ENCODE data around the gene RAB11FIP3. TPM values are rescaled to one million over a fixed set of nuclear protein-coding genes. Genes with fewer than 3 reads are reported as not detected.
A peak's percentile ranks its signal among the peaks of the same experiment; 100 is the strongest.

RAB11FIP3 gene
- total and polyA plus RNA-seq, 9 of the 15 experiments (the other 6 are each of a cell fraction or from before 2014, with no cell fraction given), result 0.46 to 13.1 (median 4.3) TPM

DNA sequence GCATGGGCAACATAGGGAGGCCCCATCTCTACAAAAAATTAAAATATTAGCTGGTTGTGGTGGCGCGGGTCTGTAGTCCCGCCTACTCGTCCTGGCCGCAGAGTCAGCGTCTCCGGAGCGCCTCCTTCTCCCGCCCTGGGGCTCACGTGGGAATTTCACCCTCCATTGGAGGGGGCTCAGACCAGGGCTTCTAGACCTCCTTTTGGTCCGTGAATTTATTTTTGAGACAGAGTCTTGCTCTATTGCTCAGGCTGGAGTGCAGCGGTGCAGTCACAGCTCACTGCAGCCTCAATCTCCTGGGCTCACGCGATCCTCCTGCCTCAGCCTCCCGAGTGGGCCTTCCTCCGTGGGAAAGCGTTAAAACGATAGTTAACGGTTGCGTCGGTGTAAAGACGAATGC lies 28.8 kb upstream of the RAB11FIP3 start (continued):
- TF ChIP-seq, protein P1, sequence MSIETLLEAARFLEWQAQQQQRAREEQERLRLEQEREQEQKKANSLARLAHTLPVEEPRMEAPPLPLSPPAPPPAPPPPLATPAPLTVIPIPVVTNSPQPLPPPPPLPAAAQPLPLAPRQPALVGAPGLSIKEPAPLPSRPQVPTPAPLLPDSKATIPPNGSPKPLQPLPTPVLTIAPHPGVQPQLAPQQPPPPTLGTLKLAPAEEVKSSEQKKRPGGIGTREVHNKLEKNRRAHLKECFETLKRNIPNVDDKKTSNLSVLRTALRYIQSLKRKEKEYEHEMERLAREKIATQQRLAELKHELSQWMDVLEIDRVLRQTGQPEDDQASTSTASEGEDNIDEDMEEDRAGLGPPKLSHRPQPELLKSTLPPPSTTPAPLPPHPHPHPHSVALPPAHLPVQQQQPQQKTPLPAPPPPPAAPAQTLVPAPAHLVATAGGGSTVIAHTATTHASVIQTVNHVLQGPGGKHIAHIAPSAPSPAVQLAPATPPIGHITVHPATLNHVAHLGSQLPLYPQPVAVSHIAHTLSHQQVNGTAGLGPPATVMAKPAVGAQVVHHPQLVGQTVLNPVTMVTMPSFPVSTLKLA (conservative IDR thresholded peaks at IDR 0.05), result peak; percentile 45 to 67; a peak in 3 of 4 replicates
- TF ChIP-seq ZNF75A (CRISPR knock-in tag; IDR thresholded peaks at IDR 0.05) (no peak), NBN (IDR thresholded peaks at IDR 0.05; ENCODE audit: low read depth) (no peak), MECOM (CRISPR knock-in tag; IDR thresholded peaks at IDR 0.05) (no peak), RBM22 (IDR thresholded peaks at IDR 0.05; ENCODE audit: low read depth, low read length, poor library complexity, severe bottlenecking) (no peak), DMBX1 (CRISPR knock-in tag; IDR thresholded peaks at IDR 0.05; ENCODE audit: borderline replicate concordance) (no peak; the same call in 1 of the 2 replicates), WHSC1 (IDR thresholded peaks at IDR 0.05; ENCODE audit: low read length) (no peak), HDAC2 (IDR thresholded peaks at IDR 0.05) (peak; percentile 96), NFYB (IDR thresholded peaks at IDR 0.05; ENCODE audit: extremely low read depth, insufficient read length) (no peak), PHB (CRISPR knock-in tag; IDR thresholded peaks at IDR 0.05) (no peak), FOXK1 (CRISPR knock-in tag; IDR thresholded peaks at IDR 0.05; ENCODE audit: borderline replicate concordance) (no peak), DACH1 (IDR thresholded peaks at IDR 0.05; ENCODE audit: partially characterized antibody) (no peak), NR4A1 (CRISPR knock-in tag; IDR thresholded peaks at IDR 0.05) (no peak), NR4A1 (tag; IDR thresholded peaks at IDR 0.05) (no peak), RFX7 (CRISPR knock-in tag; IDR thresholded peaks at IDR 0.05) (no peak), NELFE (IDR thresholded peaks at IDR 0.05; ENCODE audit: insufficient read depth, insufficient read length) (no peak), SMARCE1 (IDR thresholded peaks at IDR 0.05) (no peak), TEAD1 (CRISPR knock-in tag; IDR thresholded peaks at IDR 0.05) (peak in 1 of 2 experiments; percentile 56; a peak in 1 of 4 replicates), CHD1 (IDR thresholded peaks at IDR 0.05; ENCODE audit: low read length) (peak; percentile 30)
- TF ChIP-seq, protein P2, sequence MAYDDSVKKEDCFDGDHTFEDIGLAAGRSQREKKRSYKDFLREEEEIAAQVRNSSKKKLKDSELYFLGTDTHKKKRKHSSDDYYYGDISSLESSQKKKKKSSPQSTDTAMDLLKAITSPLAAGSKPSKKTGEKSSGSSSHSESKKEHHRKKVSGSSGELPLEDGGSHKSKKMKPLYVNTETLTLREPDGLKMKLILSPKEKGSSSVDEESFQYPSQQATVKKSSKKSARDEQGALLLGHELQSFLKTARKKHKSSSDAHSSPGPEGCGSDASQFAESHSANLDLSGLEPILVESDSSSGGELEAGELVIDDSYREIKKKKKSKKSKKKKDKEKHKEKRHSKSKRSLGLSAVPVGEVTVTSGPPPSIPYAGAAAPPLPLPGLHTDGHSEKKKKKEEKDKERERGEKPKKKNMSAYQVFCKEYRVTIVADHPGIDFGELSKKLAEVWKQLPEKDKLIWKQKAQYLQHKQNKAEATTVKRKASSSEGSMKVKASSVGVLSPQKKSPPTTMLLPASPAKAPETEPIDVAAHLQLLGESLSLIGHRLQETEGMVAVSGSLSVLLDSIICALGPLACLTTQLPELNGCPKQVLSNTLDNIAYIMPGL (CRISPR knock-in tag; IDR thresholded peaks at IDR 0.05), result no peak
- TF ChIP-seq, protein P3, sequence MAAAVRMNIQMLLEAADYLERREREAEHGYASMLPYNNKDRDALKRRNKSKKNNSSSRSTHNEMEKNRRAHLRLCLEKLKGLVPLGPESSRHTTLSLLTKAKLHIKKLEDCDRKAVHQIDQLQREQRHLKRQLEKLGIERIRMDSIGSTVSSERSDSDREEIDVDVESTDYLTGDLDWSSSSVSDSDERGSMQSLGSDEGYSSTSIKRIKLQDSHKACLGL (CRISPR knock-in tag; IDR thresholded peaks at IDR 0.05; ENCODE audit: borderline replicate concordance, poor library complexity, severe bottlenecking), result no peak
- TF ChIP-seq, protein P4, sequence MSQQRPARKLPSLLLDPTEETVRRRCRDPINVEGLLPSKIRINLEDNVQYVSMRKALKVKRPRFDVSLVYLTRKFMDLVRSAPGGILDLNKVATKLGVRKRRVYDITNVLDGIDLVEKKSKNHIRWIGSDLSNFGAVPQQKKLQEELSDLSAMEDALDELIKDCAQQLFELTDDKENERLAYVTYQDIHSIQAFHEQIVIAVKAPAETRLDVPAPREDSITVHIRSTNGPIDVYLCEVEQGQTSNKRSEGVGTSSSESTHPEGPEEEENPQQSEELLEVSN (IDR thresholded peaks at IDR 0.05; ENCODE audit: borderline replicate concordance in 1 of 2, extremely low read depth in 1 of 2, insufficient read depth in 1 of 2, insufficient read length in 1 of 2, low read depth in 1 of 2, low read length in 1 of 2, poor library complexity in 1 of 2, severe bottlenecking in 1 of 2), result peak; percentile 87 to 96

Data from K562 (cell line).